ENCODE results near the gene BCAS4.
A peak's percentile ranks its signal among the peaks of the same experiment; 100 is the strongest.
"Not testable (repeated sequence)": the region's sequence is repeated elsewhere in the genome, so short reads cannot be mapped to it uniquely, and the experiment has no call there.

The BCAS4 gene
- total RNA-seq: 13.1 reads per million, percentile 37 among the genes with 10 or more reads in this experiment

DNA sequence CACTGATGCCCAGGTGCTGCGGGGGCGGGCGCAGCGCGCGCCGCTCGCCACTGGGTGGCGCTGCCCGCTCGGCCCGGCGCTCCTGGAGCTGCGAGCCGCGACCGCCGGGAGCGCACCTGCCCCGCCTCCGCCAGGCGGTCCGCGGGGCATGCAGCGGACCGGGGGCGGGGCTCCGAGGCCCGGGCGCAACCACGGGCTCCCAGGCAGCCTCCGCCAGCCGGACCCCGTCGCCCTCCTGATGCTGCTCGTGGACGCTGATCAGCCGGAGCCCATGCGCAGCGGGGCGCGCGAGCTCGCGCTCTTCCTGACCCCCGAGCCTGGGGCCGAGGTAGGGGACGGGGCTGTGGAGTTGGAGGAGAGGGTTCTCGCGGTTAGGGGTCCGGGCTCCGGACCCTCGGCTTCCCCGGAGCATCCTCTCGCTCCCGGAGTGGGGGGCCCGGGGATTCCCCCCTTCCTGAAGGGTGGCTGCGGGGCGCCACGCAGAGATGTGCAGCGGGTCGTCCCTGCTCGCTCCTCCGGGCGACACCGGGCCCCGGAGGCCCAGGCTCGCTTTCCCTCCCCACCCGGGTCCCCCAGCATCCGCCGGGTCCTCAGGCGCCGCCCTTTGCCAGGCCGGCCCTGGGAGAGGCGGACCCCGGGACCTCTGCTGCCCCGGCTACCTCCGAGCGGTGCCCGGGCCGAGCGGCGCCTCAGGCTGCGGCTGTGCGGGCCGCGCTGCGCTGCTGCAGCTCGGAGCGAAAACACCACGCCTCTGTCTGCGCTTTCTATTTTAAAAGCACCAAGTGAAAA lies at the start of gene BCAS4:
BCAS4 (plus strand) TSS at position 216 of the 789 bp plus-strand sequence; CDS start at position 239, 23 bp downstream.
- DNase-seq: peak; percentile 68

- DNase-seq: no peak
Observed at GRCh38 chr20:50745634-50746137, 49.2 kb upstream of the BCAS4 start.

GRCh38 chr20:50746138-50746940 lies 48.5 kb upstream of the BCAS4 start:
- DNase-seq: no peak

GRCh38 chr20:50747275-50747674 lies 47.6 kb upstream of the BCAS4 start:
- DNase-seq: no peak

DNA sequence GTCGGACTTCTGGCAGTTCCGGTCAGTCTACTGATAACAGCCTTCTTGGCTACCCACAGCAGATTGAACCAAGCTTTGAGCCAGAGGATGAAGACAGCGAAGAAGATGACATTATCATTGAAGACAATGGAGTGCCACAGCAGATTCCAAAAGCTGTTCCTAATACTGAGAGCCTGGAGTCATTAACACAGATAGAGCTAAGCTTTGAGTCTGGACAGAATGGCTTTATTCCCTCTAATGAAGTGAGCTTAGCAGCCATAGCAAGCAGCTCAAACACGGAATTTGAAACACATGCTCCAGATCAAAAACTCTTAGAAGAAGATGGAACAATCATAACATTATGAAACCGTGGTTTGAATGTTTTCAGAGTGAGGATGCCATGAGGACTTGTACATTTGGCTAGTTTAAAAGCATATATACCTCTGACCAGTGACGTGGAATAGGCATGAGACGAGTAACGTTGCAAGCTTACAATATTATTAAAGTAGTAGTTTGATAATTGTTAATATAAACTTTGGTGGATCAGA lies 44.7 kb upstream of the BCAS4 start:
- DNase-seq: no peak

- no peak for DNase-seq
Observed at GRCh38 chr20:50753152-50753551, 41.7 kb upstream of the BCAS4 start.

GRCh38 chr20:50754420-50754819 lies 40.4 kb upstream of the BCAS4 start:
- no peak for DNase-seq

- DNase-seq: no peak
Observed at GRCh38 chr20:50756447-50756846, 38.4 kb upstream of the BCAS4 start.

- DNase-seq: no peak
Observed at GRCh38 chr20:50758469-50758868, 36.4 kb upstream of the BCAS4 start.

DNA sequence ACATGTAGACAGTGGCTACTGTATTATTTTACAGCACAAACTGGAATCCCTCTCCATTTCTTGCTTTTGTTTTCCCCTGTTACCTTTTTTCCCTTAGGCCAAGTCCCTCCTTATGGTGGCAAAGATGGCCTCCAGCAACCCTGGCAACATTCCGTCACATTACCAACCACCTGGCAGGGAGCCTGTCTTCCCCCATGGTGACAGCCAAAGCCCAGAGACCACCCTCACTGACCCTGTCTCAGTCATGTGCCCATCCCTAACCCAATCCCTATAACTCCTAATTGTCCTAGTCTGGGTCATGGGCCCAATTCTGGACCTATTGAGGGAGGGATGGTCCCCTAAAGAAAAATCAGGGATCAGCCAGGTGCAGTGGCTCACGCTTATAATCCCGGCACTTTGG lies 35.9 kb upstream of the BCAS4 start:
- DNase-seq: no peak

DNA sequence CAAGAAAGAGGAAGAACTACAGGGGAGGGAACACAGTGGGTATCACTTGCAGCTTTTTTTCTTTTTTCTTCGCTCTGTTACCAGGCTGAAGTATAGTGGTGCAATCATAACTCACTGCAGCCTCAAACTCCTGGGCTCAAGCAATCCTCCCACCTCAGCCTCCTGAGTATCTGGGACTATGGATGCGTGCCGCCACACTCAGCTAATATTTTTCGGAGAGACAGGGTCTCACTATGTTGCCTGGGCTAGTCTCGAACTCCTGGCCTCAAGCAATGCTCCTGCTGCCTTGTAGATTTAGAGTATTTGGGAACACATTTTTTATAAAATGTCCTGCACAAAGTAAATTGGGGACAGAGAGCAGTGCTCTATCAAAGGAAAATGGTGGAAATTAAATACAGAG lies 35.2 kb upstream of the BCAS4 start:
- no peak for DNase-seq

DNA sequence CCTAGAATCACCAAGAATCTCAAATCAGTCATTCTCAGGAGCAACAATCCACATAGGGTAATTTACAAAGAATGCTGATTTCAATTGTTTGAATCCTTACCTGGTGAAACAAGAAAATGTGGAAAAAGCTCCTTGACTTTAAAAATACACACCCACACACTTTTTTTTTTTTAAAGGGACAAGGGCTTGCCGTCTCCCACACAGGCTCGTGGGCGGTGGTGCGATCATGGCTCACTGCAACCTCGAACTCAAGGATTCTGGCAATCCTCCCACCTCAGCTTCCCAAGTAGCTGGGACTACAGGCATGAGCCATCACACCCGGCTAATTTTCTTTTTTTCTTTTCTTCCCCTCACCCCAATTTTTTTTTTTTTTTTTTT lies 32.8 kb upstream of the BCAS4 start:
- DNase-seq: no peak

DNA sequence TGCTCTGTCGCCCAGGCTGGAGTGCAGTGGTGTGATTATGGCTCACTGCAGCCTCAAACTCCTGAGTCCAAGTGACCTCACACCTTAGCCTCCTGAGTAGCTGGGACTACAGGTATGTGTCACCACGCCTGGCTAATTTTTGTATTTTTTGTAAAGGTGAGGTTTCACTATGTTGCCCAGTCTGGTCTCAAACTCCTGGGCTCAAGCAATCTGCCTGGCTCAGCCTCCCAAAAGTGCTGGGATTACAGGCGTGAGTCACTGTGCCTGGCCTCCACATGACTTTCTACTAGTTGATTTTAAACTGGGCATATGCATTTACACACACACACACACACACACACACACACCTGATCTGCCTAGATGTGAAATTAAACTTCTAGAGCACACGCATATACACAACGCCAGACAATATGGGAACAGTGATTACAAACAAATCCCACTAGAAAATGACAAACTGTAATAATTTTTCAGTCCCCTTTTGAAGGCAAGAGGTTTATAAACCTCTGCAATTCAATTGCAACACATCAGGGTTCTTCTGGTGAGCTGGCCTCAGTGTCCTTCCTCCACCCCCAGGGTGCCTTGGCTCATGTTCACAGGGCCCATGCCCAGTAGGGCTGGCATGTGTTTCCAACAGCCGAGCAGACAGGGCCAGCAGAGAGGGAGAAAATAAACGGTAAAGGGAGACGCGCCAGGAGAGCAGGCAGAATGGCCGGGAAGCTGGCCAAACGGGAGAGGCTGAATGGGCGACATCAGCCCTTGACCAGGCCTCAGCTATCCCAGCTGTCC lies 32.2 kb upstream of the BCAS4 start:
- DNase-seq: no peak

DNA sequence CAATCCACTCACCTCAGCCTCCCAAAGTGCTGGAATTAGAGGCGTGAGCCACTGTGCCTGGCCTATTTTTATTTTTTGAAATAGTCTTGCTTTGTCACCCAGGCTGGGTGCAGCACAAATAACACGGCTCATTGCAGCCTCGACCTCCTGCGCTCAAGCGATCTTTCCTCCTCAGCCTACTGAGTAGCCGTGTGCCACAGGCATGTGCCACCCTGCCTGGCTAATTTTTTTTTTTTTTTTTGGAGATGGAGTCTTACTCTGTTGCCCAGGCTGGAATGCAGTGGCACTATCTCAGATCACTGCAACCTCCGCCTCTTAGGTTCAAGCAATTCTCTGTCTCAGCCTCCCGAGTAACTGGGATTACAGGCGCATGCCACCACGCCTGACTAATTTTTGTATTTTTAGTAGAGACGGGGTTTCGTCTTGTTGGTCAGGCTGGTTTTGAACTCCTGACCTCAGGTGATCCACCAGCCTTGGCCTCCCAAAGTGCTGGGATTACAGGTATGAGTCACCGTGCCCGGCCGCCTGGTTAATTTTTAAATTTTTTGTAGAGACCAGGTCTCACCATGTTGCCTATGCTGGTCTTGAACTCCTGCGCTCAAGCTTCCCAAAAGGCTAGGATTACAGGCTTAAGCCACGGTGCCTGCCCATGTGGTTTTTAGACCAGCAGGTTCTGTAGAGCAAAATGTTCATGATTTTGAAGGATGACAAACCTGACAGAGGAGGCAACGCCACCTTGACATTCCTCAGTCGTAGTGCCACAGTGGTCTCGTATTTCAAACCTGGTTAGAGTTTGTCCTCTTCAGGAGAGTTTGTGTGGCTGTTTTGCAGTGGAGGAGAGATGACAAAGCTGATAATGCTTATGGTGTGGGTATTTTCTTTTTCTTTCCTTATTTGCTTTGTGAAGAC lies 31.1 kb upstream of the BCAS4 start:
- DNase-seq: not testable (repeated sequence)

DNA sequence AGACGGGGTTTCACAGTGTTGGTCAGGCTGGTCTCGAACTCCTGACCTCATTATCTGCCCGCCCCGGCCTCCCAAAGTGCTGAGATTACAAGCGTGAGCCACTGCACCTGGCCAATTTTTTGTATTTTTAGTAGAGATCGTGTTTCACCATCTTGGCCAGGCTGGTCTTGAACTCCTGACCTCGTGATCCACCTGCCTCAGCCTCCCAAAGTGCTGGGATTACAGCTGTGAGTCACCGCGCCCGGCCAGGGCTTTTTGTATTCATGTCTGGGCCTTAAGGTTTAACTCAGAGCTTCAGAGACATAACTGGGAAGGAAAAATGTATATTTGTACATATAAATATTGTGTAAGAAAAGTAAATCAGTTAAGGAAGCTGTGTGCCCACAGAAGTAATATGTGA lies 29.6 kb upstream of the BCAS4 start:
- not testable (repeated sequence) for DNase-seq

- DNase-seq: no peak
Observed at GRCh38 chr20:50765674-50766073, 29.2 kb upstream of the BCAS4 start.

- not testable (repeated sequence) for DNase-seq
Observed at GRCh38 chr20:50766955-50767809, 27.7 kb upstream of the BCAS4 start.

DNA sequence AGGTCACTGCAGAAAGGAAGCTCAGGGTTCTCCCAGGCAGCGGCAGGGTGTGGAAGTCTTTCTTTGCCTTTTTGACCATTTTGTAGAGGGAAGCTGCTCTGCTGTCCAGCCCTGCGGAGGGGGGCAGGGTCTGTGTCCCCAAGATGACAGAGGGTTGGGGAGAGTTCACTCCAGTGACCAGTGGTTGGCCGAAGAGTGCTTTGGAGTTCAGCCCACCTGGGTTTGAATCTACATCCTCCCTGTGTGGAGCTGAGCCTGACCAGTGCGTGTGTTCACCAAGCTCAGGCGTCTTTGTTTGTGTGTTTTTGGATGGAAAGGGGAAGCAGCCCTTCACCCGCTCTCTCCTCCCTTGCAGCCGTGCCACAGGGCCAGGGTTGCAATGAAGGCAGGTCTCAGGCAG lies 25.9 kb upstream of the BCAS4 start:
- DNase-seq: not testable (repeated sequence)

- DNase-seq: not testable (repeated sequence)
Observed at GRCh38 chr20:50769551-50770085, 25.2 kb upstream of the BCAS4 start.

GRCh38 chr20:50771419-50772080 lies 23.3 kb upstream of the BCAS4 start:
- not testable (repeated sequence) for DNase-seq
